SK-N-SH (cell line): Measurements from ENCODE around the gene PTPRD.

Experiments
- CTCF ChIP-seq: fragments of 200-600 bp; sonication (generic); IDR thresholded peaks from 2 replicates; pipeline ENCODE4 v1.6.1; 2017; ENCODE audit warnings: antibody characterized with exemption, mild to moderate bottlenecking, moderate library complexity
- FOXM1 ChIP-seq: IDR thresholded peaks from 2 replicates; pipeline ENCODE4 v1.4.0; 2012; ENCODE audit warnings: low read depth, mild to moderate bottlenecking
- JUND ChIP-seq: IDR thresholded peaks from 2 replicates; pipeline ENCODE4 v1.4.0; 2012
- POLR2AphosphoS5 ChIP-seq: IDR thresholded peaks from 2 replicates; pipeline ENCODE4 v1.6.1; 2012; ENCODE audit warnings: low read depth, low read length
- TEAD4 ChIP-seq: IDR thresholded peaks from 2 replicates; pipeline ENCODE4 v1.4.0; 2012; ENCODE audit warnings: mild to moderate bottlenecking, borderline replicate concordance; ENCODE audit not compliant: insufficient read depth

- TF ChIP-seq FOXM1, result no peak
- no peak for TF ChIP-seq CTCF
- no peak for TF ChIP-seq TEAD4
- no peak for TF ChIP-seq POLR2AphosphoS5
- TF ChIP-seq JUND, result no peak
Measured at GRCh38 chr9:9099646-9100045, 1513.2 kb downstream of the PTPRD start.
